Gastrocnemius medialis (tissue), 4 donors: Measurements from ENCODE around the gene SERPINA1. TPM values are rescaled to one million over a fixed set of nuclear protein-coding genes. Genes with fewer than 3 reads are reported as not detected.

ENCODE experiments used
- ATAC-seq, 2 donors: fragments of 150-250 bp; one replicate each; pipeline ENCODE4 v1.9.1; 2016
- DNase-seq, 2 donors: peaks; one replicate each; pipeline ENCODE4 v3.0.0-alpha.2; 2019
- H3K27ac ChIP-seq, 4 donors: fragments of 200-600 bp; sonication (generic); 1 replicate in 1 of 4; 2 replicates in 3 of 4; pipeline ENCODE4 v1.5.1; 2016 to 2018; ENCODE audit warnings: mild to moderate bottlenecking in 2 of 4, moderate library complexity in 1 of 4
- H3K27me3 ChIP-seq, 3 donors: fragments of 200-600 bp; sonication (generic) in 2 of 3; 1 replicate in 1 of 3; 2 replicates in 2 of 3; pipeline versions ENCODE4 v1.5.1 to v1.6.0; 2016 to 2019; ENCODE audit warnings: mild to moderate bottlenecking in 1 of 3, moderate library complexity in 1 of 3
- H3K36me3 ChIP-seq, 2 donors: fragments of 200-600 bp; sonication (generic) in 1 of 2; one replicate each; pipeline ENCODE4 v1.5.1; 2017 to 2018
- H3K4me1 ChIP-seq, 2 donors: fragments of 200-600 bp; sonication (generic) in 1 of 2; one replicate each; pipeline ENCODE4 v1.5.1; 2016 to 2017; ENCODE audit warnings: mild to moderate bottlenecking in 2 of 2
- H3K4me3 ChIP-seq, 4 donors: fragments of 200-600 bp; sonication (generic) in 3 of 4; 1 replicate in 1 of 4; 2 replicates in 3 of 4; pipeline ENCODE4 v1.5.1; 2016 to 2019; ENCODE audit warnings: mild to moderate bottlenecking in 2 of 4
- H3K9me3 ChIP-seq, 3 donors: fragments of 200-600 bp; sonication (generic) in 2 of 3; 1 replicate in 1 of 3; 2 replicates in 2 of 3; pipeline ENCODE4 v1.5.1; 2016 to 2019
- CTCF ChIP-seq, 5 experiments: fragments of 450-650 bp in 3 of 5; fragments of 200-600 bp in 2 of 5; sonication (generic) in 2 of 5; IDR thresholded peaks in 4 of 5; conservative IDR thresholded peaks in 1 of 5; 1 replicate in 4 of 5; 2 replicates in 1 of 5; pipeline ENCODE4 v1.5.1; 2016 to 2019; ENCODE audit warnings: antibody characterized with exemption in 5 of 5, mild to moderate bottlenecking in 3 of 5, moderate library complexity in 3 of 5
- POLR2A ChIP-seq, 2 donors: fragments of 450-650 bp; IDR thresholded peaks; one replicate each; pipeline ENCODE4 v1.6.1; 2017; ENCODE audit warnings: antibody characterized with exemption in 2 of 2, mild to moderate bottlenecking in 2 of 2, moderate library complexity in 2 of 2
- in situ Hi-C, 4 donors: fragments of 200-750 bp; cut with MboI; loops; one replicate each; pipeline versions ENCODE4 v1.15.0 to v1.8.0; 2017; ENCODE audit warnings: low sequenced_read_pairs in 4 of 4
- intact Hi-C: fragments of 100-400 bp; cut with DNase I; formaldehyde crosslinking; loops from one replicate; pipeline ENCODE4 v1.15.1; 2023; ENCODE audit warnings: low total_unique reads
- total RNA-seq, 4 donors: library from RNA; depleted of rRNA; stranded (reverse); fragments of >200 nt; gene quantifications; one replicate each; pipeline versions ENCODE4 v1.1.0 to v1.2.3, GENCODE V29; 2016

Gene SERPINA1
- total RNA-seq, 4 donors from 2014 or later: 0.56 to 135 (median 29.2) TPM

GRCh38 chr14:94340533-94340932 lies 47.9 kb downstream of the SERPINA1 start:
- Histone ChIP-seq H3K4me3 (no peak overlapping the region), H3K4me1 (peaks cover 0 to 3% of the 10 kb centered on the region in 2 donors), H3K36me3 (no peaks in the 10 kb centered on the region), H3K9me3 (no peaks in the 10 kb centered on the region), H3K27me3 (no peaks in the 10 kb centered on the region), H3K27ac (no peak overlapping the region)
- in situ Hi-C loops: no loop called here
- intact Hi-C loops: no loop called here
- DNase-seq (no peak), ATAC-seq (no peak)
- no peak for TF ChIP-seq CTCF (IDR thresholded peaks at IDR 0.05 in 4 of 5, conservative IDR thresholded peaks at IDR 0.05 in 1 of 5)
- TF ChIP-seq POLR2A (IDR thresholded peaks at IDR 0.05): no peak

GRCh38 chr14:94338023-94338422 lies 50.4 kb downstream of the SERPINA1 start:
- intact Hi-C loops: no loop called here
- no peak for DNase-seq
- no peak overlapping the region for H3K27ac ChIP-seq
- no peak for TF ChIP-seq CTCF (IDR thresholded peaks at IDR 0.05 in 4 of 5, conservative IDR thresholded peaks at IDR 0.05 in 1 of 5)
- no peak for TF ChIP-seq POLR2A (IDR thresholded peaks at IDR 0.05)
- H3K27me3 ChIP-seq: no peaks in the 10 kb centered on the region
- H3K4me3 ChIP-seq: no peak overlapping the region
- no peaks in the 10 kb centered on the region for H3K9me3 ChIP-seq
- no peaks in the 10 kb centered on the region for H3K36me3 ChIP-seq
- no peak for ATAC-seq
- in situ Hi-C loops: no loop called here
- H3K4me1 ChIP-seq: peaks cover 0 to 3% of the 10 kb centered on the region in 2 donors

- Histone ChIP-seq H3K4me3 (no peak overlapping the region), H3K4me1 (peaks cover 0 to 3% of the 10 kb centered on the region in 2 donors)
- in situ Hi-C loops: no loop called here
Observed at GRCh38 chr14:94337274-94337673, 51.1 kb downstream of the SERPINA1 start.

GRCh38 chr14:94334872-94335271 lies 53.5 kb downstream of the SERPINA1 start:
- TF ChIP-seq CTCF (IDR thresholded peaks at IDR 0.05 in 4 of 5, conservative IDR thresholded peaks at IDR 0.05 in 1 of 5): no peak
- TF ChIP-seq POLR2A (IDR thresholded peaks at IDR 0.05): no peak
- Histone ChIP-seq H3K27ac (no peak overlapping the region), H3K36me3 (no peaks in the 10 kb centered on the region), H3K4me3 (no peak overlapping the region), H3K4me1 (no peaks in the 10 kb centered on the region), H3K27me3 (no peaks in the 10 kb centered on the region), H3K9me3 (no peaks in the 10 kb centered on the region)
- intact Hi-C loops (no loop called here), in situ Hi-C loops (no loop called here)
- ATAC-seq (no peak), DNase-seq (no peak)

More at GRCh38 chr14:94337274-94337673, 51.1 kb downstream of the SERPINA1 start:
- no peak for ATAC-seq
- H3K9me3 ChIP-seq: no peaks in the 10 kb centered on the region
- no peak overlapping the region for H3K27ac ChIP-seq
- TF ChIP-seq CTCF (IDR thresholded peaks at IDR 0.05 in 4 of 5, conservative IDR thresholded peaks at IDR 0.05 in 1 of 5) (no peak), POLR2A (IDR thresholded peaks at IDR 0.05) (no peak)
- no peaks in the 10 kb centered on the region for H3K27me3 ChIP-seq
- no peaks in the 10 kb centered on the region for H3K36me3 ChIP-seq
- no peak for DNase-seq
- intact Hi-C loops: no loop called here

- no peak overlapping the region for H3K27ac ChIP-seq
- H3K9me3 ChIP-seq: no peaks in the 10 kb centered on the region
- H3K27me3 ChIP-seq: no peaks in the 10 kb centered on the region
- H3K36me3 ChIP-seq: no peaks in the 10 kb centered on the region
- in situ Hi-C loops: no loop called here
- intact Hi-C loops: no loop called here
- no peak for ATAC-seq
- no peak for DNase-seq
- TF ChIP-seq POLR2A (IDR thresholded peaks at IDR 0.05) (no peak), CTCF (IDR thresholded peaks at IDR 0.05 in 4 of 5, conservative IDR thresholded peaks at IDR 0.05 in 1 of 5) (no peak)
- no peaks in the 10 kb centered on the region for H3K4me1 ChIP-seq
- H3K4me3 ChIP-seq: no peak overlapping the region
Observed at GRCh38 chr14:94332587-94332986, 55.8 kb downstream of the SERPINA1 start.
